H1 (cell line): Measurements from ENCODE around the gene NDUFS5. TPM values are rescaled to one million over a fixed set of nuclear protein-coding genes. Genes with fewer than 3 reads are reported as not detected.

Source experiments
- CTCF ChIA-PET: fragments of 300-600 bp; sonication (Branson Sonifier 250); formaldehyde crosslinking; loops from one replicate; lab custom pipeline; 2021; ENCODE audit not compliant: partially characterized antibody; lab: Charles Lee
- POLR2A ChIA-PET: fragments of 300-600 bp; sonication (Branson Sonifier 250); formaldehyde crosslinking; loops from one replicate; lab custom pipeline; 2021; ENCODE audit warnings: inconsistent platforms; ENCODE audit not compliant: partially characterized antibody; lab: Charles Lee
- DNase-seq, 2 experiments: peaks; one replicate each; pipeline versions ENCODE4 v3.0.0 to v3.0.0-alpha.2; 2010 to 2022; ENCODE audit warnings: low spot score in 2 of 2, low read depth in 1 of 2, mixed read lengths in 1 of 2
- FAIRE-seq: peaks from 2 replicates; lab custom pipeline; 2011; peaks lifted over from hg19 to GRCh38; lab: Jason Lieb, UNC
- H2AFZ ChIP-seq: 2 replicates; pipeline ENCODE4 v1.8.1; 2012; ENCODE audit warnings: low read length, inconsistent platforms
- H2AK5ac ChIP-seq: 2 replicates; pipeline ENCODE4 v1.6.1; 2013; ENCODE audit warnings: low read depth, low read length
- H2BK120ac ChIP-seq: replicated peaks from 2 replicates; pipeline ENCODE3; 2013; ENCODE audit warnings: low read depth, low read length, inconsistent platforms
- H2BK12ac ChIP-seq: 2 replicates; pipeline ENCODE4 v1.6.1; 2013; ENCODE audit warnings: low read depth, low read length
- H2BK15ac ChIP-seq: 2 replicates; pipeline ENCODE4 v1.6.1; 2013; ENCODE audit warnings: low read length
- H2BK20ac ChIP-seq: 2 replicates; pipeline ENCODE4 v1.6.1; 2013; ENCODE audit warnings: low read length
- H2BK5ac ChIP-seq: 2 replicates; pipeline ENCODE4 v1.6.1; 2013; ENCODE audit warnings: low read depth, low read length
- H3K14ac ChIP-seq: 2 replicates; pipeline ENCODE4 v1.6.1; 2013; ENCODE audit warnings: inconsistent platforms; ENCODE audit not compliant: insufficient read length
- H3K18ac ChIP-seq: 2 replicates; pipeline ENCODE4 v1.6.1; 2013; ENCODE audit warnings: low read length; ENCODE audit errors: extremely low read depth
- H3K23ac ChIP-seq: 2 replicates; pipeline ENCODE4 v1.6.1; 2013; ENCODE audit warnings: inconsistent platforms; ENCODE audit not compliant: insufficient read length
- H3K23me2 ChIP-seq: 2 replicates; pipeline ENCODE4 v1.6.1; 2013; ENCODE audit warnings: low read depth, low read length
- H3K27ac ChIP-seq: 2 replicates; pipeline ENCODE4 v1.6.1; 2011; ENCODE audit warnings: low read depth, low read length, inconsistent platforms
- H3K27me3 ChIP-seq, 4 experiments: replicated peaks in 1 of 4; 1 replicate in 1 of 4; 2 replicates in 3 of 4; pipeline versions ENCODE4 v1.6.1 to v1.8.1; 2011 to 2013; ENCODE audit warnings: low read length in 3 of 4, mild to moderate bottlenecking in 3 of 4, inconsistent platforms in 2 of 4, mixed read lengths in 2 of 4, moderate library complexity in 1 of 4; ENCODE audit not compliant: control insufficient read depth in 3 of 4, insufficient read depth in 3 of 4; ENCODE audit errors: extremely low read depth in 1 of 4
- H3K36me3 ChIP-seq, 4 experiments: 2 replicates each; pipeline versions ENCODE4 v1.6.1 to v1.8.1; 2011 to 2013; ENCODE audit warnings: mild to moderate bottlenecking in 4 of 4, low read length in 3 of 4, moderate library complexity in 2 of 4, control low read depth in 1 of 4, inconsistent platforms in 1 of 4; ENCODE audit not compliant: insufficient read depth in 4 of 4, control insufficient read depth in 2 of 4
- H3K4ac ChIP-seq: replicated peaks from 2 replicates; pipeline ENCODE3; 2013; ENCODE audit warnings: low read length, low read depth, mixed read lengths, inconsistent platforms; ENCODE audit not compliant: insufficient read length
- H3K4me1 ChIP-seq, 4 experiments: replicated peaks in 1 of 4; 1 replicate in 1 of 4; 2 replicates in 3 of 4; pipeline versions ENCODE4 v1.6.1 to v1.8.1; 2011 to 2013; ENCODE audit warnings: low read length in 3 of 4, inconsistent platforms in 2 of 4, mixed read lengths in 1 of 4; ENCODE audit not compliant: insufficient read depth in 4 of 4, control insufficient read depth in 3 of 4
- H3K4me2 ChIP-seq, 2 experiments: 2 replicates each; pipeline versions ENCODE4 v1.6.1 to v1.8.1; 2011 to 2013; ENCODE audit warnings: low read depth in 2 of 2, low read length in 2 of 2, control low read depth in 1 of 2, inconsistent platforms in 1 of 2, mild to moderate bottlenecking in 1 of 2; ENCODE audit not compliant: insufficient read depth in 1 of 2
- H3K4me3 ChIP-seq, 4 experiments: fragments of 200-600, 300-600 bp in 1 of 4; sonication (generic), shearing (Covaris generic), sonication (Bioruptor Twin) in 1 of 4; 2 replicates each; pipeline versions ENCODE4 v1.5.1 to v1.8.1; 2011 to 2016; ENCODE audit warnings: low read length in 4 of 4, low read depth in 3 of 4, control low read depth in 2 of 4, inconsistent platforms in 2 of 4, mild to moderate bottlenecking in 2 of 4, mixed read lengths in 1 of 4, moderate library complexity in 1 of 4; ENCODE audit not compliant: insufficient read depth in 2 of 4; ENCODE audit errors: extremely low read depth in 1 of 4
- H3K56ac ChIP-seq: replicated peaks from 2 replicates; pipeline ENCODE3; 2013; ENCODE audit warnings: low read depth, mild to moderate bottlenecking, mixed read lengths, low read length, inconsistent platforms; ENCODE audit not compliant: insufficient read length
- H3K79me1 ChIP-seq: 2 replicates; pipeline ENCODE4 v1.6.1; 2013; ENCODE audit warnings: low read depth, low read length, control low read depth
- H3K79me2 ChIP-seq, 2 experiments: 2 replicates each; pipeline versions ENCODE4 v1.6.1 to v1.8.1; 2012 to 2013; ENCODE audit warnings: low read length in 2 of 2, mild to moderate bottlenecking in 2 of 2, inconsistent platforms in 1 of 2; ENCODE audit not compliant: insufficient read depth in 2 of 2, control insufficient read depth in 1 of 2
- H3K9ac ChIP-seq, 4 experiments: replicated peaks in 1 of 4; 1 replicate in 1 of 4; 2 replicates in 3 of 4; pipeline versions ENCODE4 v1.6.1 to v1.8.1; 2011 to 2013; ENCODE audit warnings: low read depth in 3 of 4, low read length in 3 of 4, control low read depth in 2 of 4, mild to moderate bottlenecking in 2 of 4, moderate library complexity in 2 of 4, inconsistent platforms in 1 of 4; ENCODE audit errors: extremely low read depth in 1 of 4
- H3K9me3 ChIP-seq, 2 experiments: 2 replicates each; pipeline versions ENCODE4 v1.6.1 to v1.8.1; 2012 to 2013; ENCODE audit warnings: mild to moderate bottlenecking in 2 of 2, moderate library complexity in 2 of 2, control low read depth in 1 of 2, inconsistent platforms in 1 of 2, low read depth in 1 of 2, low read length in 1 of 2, mixed read lengths in 1 of 2; ENCODE audit not compliant: insufficient read depth in 2 of 2
- H4K20me1 ChIP-seq, 2 experiments: replicated peaks in 1 of 2; 2 replicates each; pipeline versions ENCODE3 to v1.8.1; 2011 to 2013; ENCODE audit warnings: inconsistent platforms in 2 of 2, low read length in 2 of 2, mild to moderate bottlenecking in 1 of 2; ENCODE audit not compliant: insufficient read depth in 2 of 2, control insufficient read depth in 1 of 2
- H4K5ac ChIP-seq: 2 replicates; pipeline ENCODE4 v1.6.1; 2013; ENCODE audit warnings: low read length, low read depth, mixed read lengths, inconsistent platforms; ENCODE audit not compliant: insufficient read length
- H4K8ac ChIP-seq: 2 replicates; pipeline ENCODE4 v1.8.0; 2013; ENCODE audit warnings: mild to moderate bottlenecking, moderate library complexity, low read length, inconsistent platforms; ENCODE audit not compliant: insufficient read depth; ENCODE audit errors: extremely low read depth
- H4K91ac ChIP-seq: replicated peaks from 2 replicates; pipeline ENCODE3; 2013; ENCODE audit warnings: low read length, mixed read lengths, inconsistent platforms; ENCODE audit not compliant: insufficient read length
- GTF2F1 ChIP-seq: IDR thresholded peaks from 2 replicates; pipeline ENCODE4 v1.6.1; 2012; ENCODE audit warnings: low read depth, low read length, improper control_type of control experiment, borderline replicate concordance
- JUN ChIP-seq: IDR thresholded peaks from 2 replicates; pipeline ENCODE4 v1.6.1; 2011; ENCODE audit warnings: low read depth, mild to moderate bottlenecking, improper control_type of control experiment, low read length
- KDM4A ChIP-seq: IDR thresholded peaks from one replicate; pipeline ENCODE4 v1.7.1; 2012; ENCODE audit warnings: low read depth, mild to moderate bottlenecking, moderate library complexity, low read length, inconsistent platforms; ENCODE audit not compliant: severe bottlenecking
- POLR2AphosphoS5 ChIP-seq: IDR thresholded peaks from 2 replicates; pipeline ENCODE4 v1.6.1; 2011; ENCODE audit warnings: low read depth, low read length
- RAD21 ChIP-seq, 2 experiments: IDR thresholded peaks in 1 of 2; conservative IDR thresholded peaks in 1 of 2; 2 replicates each; pipeline ENCODE4 v1.6.1; 2011; ENCODE audit warnings: low read depth in 2 of 2, low read length in 2 of 2, improper control_type of control experiment in 1 of 2, inconsistent platforms in 1 of 2, mild to moderate bottlenecking in 1 of 2, moderate library complexity in 1 of 2
- RXRA ChIP-seq: IDR thresholded peaks from 2 replicates; pipeline ENCODE4 v1.6.1; 2011; ENCODE audit warnings: low read depth, mild to moderate bottlenecking, low read length, moderate library complexity; ENCODE audit not compliant: insufficient read depth
- SIRT6 ChIP-seq: IDR thresholded peaks from one replicate; pipeline ENCODE4 v1.7.1; 2012; ENCODE audit warnings: low read length, inconsistent platforms
- SP1 ChIP-seq: IDR thresholded peaks from 2 replicates; pipeline ENCODE4 v1.6.1; 2011; ENCODE audit warnings: low read depth, low read length
- SP2 ChIP-seq: IDR thresholded peaks from 2 replicates; pipeline ENCODE4 v1.6.1; 2012; ENCODE audit warnings: mild to moderate bottlenecking, low read length, inconsistent platforms
- SRF ChIP-seq: IDR thresholded peaks from 2 replicates; pipeline ENCODE4 v1.6.1; 2011; ENCODE audit warnings: mild to moderate bottlenecking, low read depth, low read length, moderate library complexity
- TEAD4 ChIP-seq: IDR thresholded peaks from 2 replicates; pipeline ENCODE4 v1.6.1; 2012; ENCODE audit warnings: low read depth, low read length, inconsistent platforms, mixed read lengths
- WGBS, 2 experiments: shearing (Covaris generic) in 1 of 2; methylation state at CpG; one replicate each; pipeline versions ENCODE4 v1.1.6 to v1.1.7; 2013 to 2015; ENCODE audit warnings: low lambda C conversion rate in 2 of 2, mixed read lengths in 2 of 2, inconsistent platforms in 1 of 2, low coverage in 1 of 2, missing lambda C conversion rate in 1 of 2; ENCODE audit not compliant: insufficient replicate concordance in 2 of 2, insufficient coverage in 1 of 2, insufficient read length in 1 of 2; ENCODE audit errors: extremely low coverage in 1 of 2, missing lambda C conversion rate in 1 of 2; 5-methylcytosine and 5-hydroxymethylcytosine counted together
- polyA plus RNA-seq, 7 experiments: library from polyadenylated mRNA; depleted of rRNA in 3 of 7; stranded (reverse) in 5 of 7; unstranded in 2 of 7; fragments of >200 nt in 5 of 7; fragments of 200-250 nt in 2 of 7; gene quantifications; 1 replicate in 5 of 7; 2 replicates in 1 of 7; 4 replicates in 1 of 7; pipeline versions ENCODE4 v1.2.1 to v1.2.3, GENCODE V29; 2011 to 2013; ENCODE audit warnings: missing spikeins in 2 of 7, mixed read lengths in 2 of 7
- total RNA-seq: library from RNA; stranded (reverse); fragmentation: NEBNext Ultra II Directional; extraction: Animal tissue kit (Norgen Biotek cat#: 25700); gene quantifications from 2 replicates; pipeline ENCODE4 v1.2.1, GENCODE V29; 2021

The NDUFS5 gene
- total and polyA plus RNA-seq, 2 of the 8 experiments (the other 6 are each of a cell fraction or from before 2014, with no cell fraction given), result 435 to 835 TPM

DNA sequence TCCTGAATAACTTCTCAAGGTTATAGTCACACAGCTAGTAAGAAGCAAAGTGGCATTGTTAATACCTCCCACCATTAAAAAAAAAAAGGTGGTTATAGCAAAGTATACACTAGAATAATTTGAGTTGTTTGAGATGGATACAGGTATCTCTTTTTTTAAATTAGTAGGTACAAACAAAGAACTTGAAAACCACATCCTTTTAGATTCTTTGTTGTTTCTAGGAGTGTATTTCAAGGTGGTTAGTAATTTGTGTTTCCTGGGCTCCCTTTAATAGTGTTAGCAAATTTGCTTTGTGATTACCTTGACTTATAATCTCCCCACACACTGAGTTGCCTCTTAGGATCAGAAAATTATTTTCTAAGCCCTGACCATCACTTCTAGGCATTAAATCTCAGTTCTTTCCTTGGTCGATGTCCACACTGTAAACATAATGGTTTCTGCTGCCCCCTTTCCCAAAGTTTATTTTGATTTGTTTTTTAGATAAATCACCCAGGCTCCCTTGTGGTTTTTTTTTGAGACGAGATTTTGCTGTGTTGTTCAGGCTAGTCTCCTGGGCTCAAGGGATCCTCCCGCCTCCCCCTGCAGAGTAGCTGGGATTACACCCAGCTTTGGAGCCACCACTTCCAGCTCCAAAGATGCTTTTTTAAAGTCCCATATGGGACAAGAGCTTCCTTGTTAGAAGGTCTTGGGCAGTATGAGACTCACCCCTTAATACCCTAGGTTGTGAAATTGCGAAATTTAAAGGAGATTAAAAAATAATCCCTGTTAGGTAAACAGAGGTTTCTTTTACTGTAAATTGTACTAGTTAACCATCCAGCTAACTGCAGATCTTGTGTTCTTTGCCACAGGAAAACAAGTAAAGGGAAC lies 28.9 kb upstream of the NDUFS5 start:
- peak; percentile 24 for FAIRE-seq
- peak overlapping the region; percentile 43 to 47; a peak in 3 of 4 replicates for H3K4me2 ChIP-seq
- WGBS, 2 experiments, result 60% methylated on average over 4 of the region's 4 CpGs; no CpG with 5 or more reads in 1 of the 2 experiments
- TF ChIP-seq KDM4A (no peak), RAD21 (IDR thresholded peaks at IDR 0.05 in 1 of 2, conservative IDR thresholded peaks at IDR 0.05 in 1 of 2; ENCODE audit: low read depth in 2 of 2, low read length in 2 of 2) (no peak), SP2 (no peak), RXRA (no peak), SP1 (no peak), POLR2AphosphoS5 (no peak; the same call in 1 of the 2 replicates), GTF2F1 (no peak), JUN (no peak), SIRT6 (no peak), TEAD4 (no peak), SRF (no peak)

More for the DNA sequence above, 28.9 kb upstream of the NDUFS5 start:
- no peak overlapping the region for H3K4ac ChIP-seq
- ChIA-PET POLR2A (interaction anchor here (0.8 to 9.1 kb wide), 25 partner anchors 13 to 178 kb away, joined by 3 to 60 read pairs (median 4); partner anchors contain the start of genes MYCBP, NDUFS5 and RHBDL2), CTCF (interaction anchor here (0.6 to 1.4 kb wide), 4 partner anchors 9 to 116 kb away, joined by 3 to 4 read pairs (median 4); partner anchors contain the start of gene GJA9)
- H4K5ac ChIP-seq, result no peak overlapping the region
- H3K79me2 ChIP-seq, result peaks cover 39 to 82% of the 10 kb centered on the region in 2 experiments
- peak overlapping the region in 1 of 4 experiments; percentile 32; a peak in 2 of 8 replicates for H3K4me3 ChIP-seq
- H3K14ac ChIP-seq, result no peak overlapping the region
- H2BK12ac ChIP-seq, result no peak overlapping the region
- H3K27me3 ChIP-seq, result no peaks in the 10 kb centered on the region
- H2AK5ac ChIP-seq, result no peak overlapping the region
- peaks cover 4% of the 10 kb centered on the region; the same call in 1 of the 2 replicates for H3K23me2 ChIP-seq
- H2BK15ac ChIP-seq, result no peak overlapping the region
- no peak for DNase-seq
- no peaks in the 10 kb centered on the region; the same call in none of the 2 replicates for H3K79me1 ChIP-seq
- peaks cover 20 to 97% (median 54%) of the 10 kb centered on the region in 4 experiments for H3K36me3 ChIP-seq
- no peak overlapping the region for H3K18ac ChIP-seq
- H3K27ac ChIP-seq, result no peak overlapping the region; the same call in 1 of the 2 replicates
- no peak overlapping the region for H2BK20ac ChIP-seq
- H3K4me1 ChIP-seq, result peaks cover 0 to 30% (median 16%) of the 10 kb centered on the region in 4 experiments
- no peak overlapping the region for H3K56ac ChIP-seq
- no peak overlapping the region for H2BK5ac ChIP-seq
- H3K9ac ChIP-seq, result no peak overlapping the region
- H3K23ac ChIP-seq, result no peak overlapping the region
- no peak overlapping the region for H2BK120ac ChIP-seq
- no peak overlapping the region for H4K8ac ChIP-seq
- no peaks in the 10 kb centered on the region for H3K9me3 ChIP-seq
- peaks cover 32 to 34% of the 10 kb centered on the region in 2 experiments for H4K20me1 ChIP-seq
- no peak overlapping the region for H2AFZ ChIP-seq
- H4K91ac ChIP-seq, result no peak overlapping the region
